ENCODE results near the gene RGS2. TPM values are rescaled to one million over a fixed set of nuclear protein-coding genes. Genes with fewer than 3 reads are reported as not detected.

Gene RGS2
- polyA plus RNA-seq, 1 donor from 2014 or later, result 189 TPM

DNA sequence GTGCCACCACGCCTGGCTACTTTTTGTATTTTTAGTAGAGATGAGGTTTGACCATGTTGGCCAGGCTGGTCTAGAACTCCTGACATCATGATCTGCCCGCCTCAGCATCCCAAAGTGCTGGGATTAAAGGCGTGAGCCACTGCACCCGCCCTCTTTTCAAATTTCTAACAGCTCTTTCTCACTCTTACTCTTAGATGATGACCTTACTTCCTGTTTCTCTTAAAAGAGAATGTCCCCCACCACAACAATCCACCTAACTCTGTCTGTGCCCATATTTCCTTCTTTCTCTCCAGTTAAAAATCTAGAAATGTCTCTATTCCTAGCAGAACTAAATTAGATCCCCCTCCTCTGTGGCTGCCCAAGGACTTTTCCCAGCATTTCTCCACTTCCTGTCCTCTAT lies 46.6 kb upstream of the RGS2 start:
- peaks cover 2% of the 10 kb centered on the region for H3F3A ChIP-seq (ENCODE audit: insufficient read depth, low read length, poor library complexity, severe bottlenecking)
- no peaks in the 10 kb centered on the region for H3K9me3 ChIP-seq (ENCODE audit: low read length)
- no peak overlapping the region for H2AFZ ChIP-seq (ENCODE audit: low read depth, low read length)
- H3K27ac ChIP-seq (ENCODE audit: low read length), result no peak overlapping the region
- no peaks in the 10 kb centered on the region for H3K27me3 ChIP-seq (ENCODE audit: insufficient read depth, low read depth, low read length)
- H3K9ac ChIP-seq (ENCODE audit: low read length), result no peak overlapping the region
- H3K79me2 ChIP-seq (replicated peaks; ENCODE audit: insufficient read depth, low read length), result no peaks in the 10 kb centered on the region
- H3K9me2 ChIP-seq (ENCODE audit: insufficient read depth, low read length), result no peaks in the 10 kb centered on the region
- no peaks in the 10 kb centered on the region for H3K36me3 ChIP-seq (ENCODE audit: insufficient read depth, low read length)
- no peak overlapping the region for H3K4me2 ChIP-seq (ENCODE audit: low read length)
- H4K20me1 ChIP-seq (ENCODE audit: insufficient read depth), result no peaks in the 10 kb centered on the region
- no peak for TF ChIP-seq EP300 (conservative IDR thresholded peaks at IDR 0.05; ENCODE audit: poor library complexity, severe bottlenecking)
- TF ChIP-seq, protein P1, sequence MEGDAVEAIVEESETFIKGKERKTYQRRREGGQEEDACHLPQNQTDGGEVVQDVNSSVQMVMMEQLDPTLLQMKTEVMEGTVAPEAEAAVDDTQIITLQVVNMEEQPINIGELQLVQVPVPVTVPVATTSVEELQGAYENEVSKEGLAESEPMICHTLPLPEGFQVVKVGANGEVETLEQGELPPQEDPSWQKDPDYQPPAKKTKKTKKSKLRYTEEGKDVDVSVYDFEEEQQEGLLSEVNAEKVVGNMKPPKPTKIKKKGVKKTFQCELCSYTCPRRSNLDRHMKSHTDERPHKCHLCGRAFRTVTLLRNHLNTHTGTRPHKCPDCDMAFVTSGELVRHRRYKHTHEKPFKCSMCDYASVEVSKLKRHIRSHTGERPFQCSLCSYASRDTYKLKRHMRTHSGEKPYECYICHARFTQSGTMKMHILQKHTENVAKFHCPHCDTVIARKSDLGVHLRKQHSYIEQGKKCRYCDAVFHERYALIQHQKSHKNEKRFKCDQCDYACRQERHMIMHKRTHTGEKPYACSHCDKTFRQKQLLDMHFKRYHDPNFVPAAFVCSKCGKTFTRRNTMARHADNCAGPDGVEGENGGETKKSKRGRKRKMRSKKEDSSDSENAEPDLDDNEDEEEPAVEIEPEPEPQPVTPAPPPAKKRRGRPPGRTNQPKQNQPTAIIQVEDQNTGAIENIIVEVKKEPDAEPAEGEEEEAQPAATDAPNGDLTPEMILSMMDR (IDR thresholded peaks at IDR 0.05; ENCODE audit: poor library complexity, severe bottlenecking), result no peak
- no peak for TF ChIP-seq TAF1 (IDR thresholded peaks at IDR 0.05; ENCODE audit: low read depth)
- TF ChIP-seq SMC3 (conservative IDR thresholded peaks at IDR 0.05; ENCODE audit: poor library complexity), result no peak
- no peak for TF ChIP-seq EZH2 (IDR thresholded peaks at IDR 0.05; ENCODE audit: borderline replicate concordance, insufficient read depth, low read length, poor library complexity, severe bottlenecking)
- TF ChIP-seq, protein P2, sequence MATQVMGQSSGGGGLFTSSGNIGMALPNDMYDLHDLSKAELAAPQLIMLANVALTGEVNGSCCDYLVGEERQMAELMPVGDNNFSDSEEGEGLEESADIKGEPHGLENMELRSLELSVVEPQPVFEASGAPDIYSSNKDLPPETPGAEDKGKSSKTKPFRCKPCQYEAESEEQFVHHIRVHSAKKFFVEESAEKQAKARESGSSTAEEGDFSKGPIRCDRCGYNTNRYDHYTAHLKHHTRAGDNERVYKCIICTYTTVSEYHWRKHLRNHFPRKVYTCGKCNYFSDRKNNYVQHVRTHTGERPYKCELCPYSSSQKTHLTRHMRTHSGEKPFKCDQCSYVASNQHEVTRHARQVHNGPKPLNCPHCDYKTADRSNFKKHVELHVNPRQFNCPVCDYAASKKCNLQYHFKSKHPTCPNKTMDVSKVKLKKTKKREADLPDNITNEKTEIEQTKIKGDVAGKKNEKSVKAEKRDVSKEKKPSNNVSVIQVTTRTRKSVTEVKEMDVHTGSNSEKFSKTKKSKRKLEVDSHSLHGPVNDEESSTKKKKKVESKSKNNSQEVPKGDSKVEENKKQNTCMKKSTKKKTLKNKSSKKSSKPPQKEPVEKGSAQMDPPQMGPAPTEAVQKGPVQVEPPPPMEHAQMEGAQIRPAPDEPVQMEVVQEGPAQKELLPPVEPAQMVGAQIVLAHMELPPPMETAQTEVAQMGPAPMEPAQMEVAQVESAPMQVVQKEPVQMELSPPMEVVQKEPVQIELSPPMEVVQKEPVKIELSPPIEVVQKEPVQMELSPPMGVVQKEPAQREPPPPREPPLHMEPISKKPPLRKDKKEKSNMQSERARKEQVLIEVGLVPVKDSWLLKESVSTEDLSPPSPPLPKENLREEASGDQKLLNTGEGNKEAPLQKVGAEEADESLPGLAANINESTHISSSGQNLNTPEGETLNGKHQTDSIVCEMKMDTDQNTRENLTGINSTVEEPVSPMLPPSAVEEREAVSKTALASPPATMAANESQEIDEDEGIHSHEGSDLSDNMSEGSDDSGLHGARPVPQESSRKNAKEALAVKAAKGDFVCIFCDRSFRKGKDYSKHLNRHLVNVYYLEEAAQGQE (IDR thresholded peaks at IDR 0.05; ENCODE audit: borderline replicate concordance), result no peak
- no peak for TF ChIP-seq POLR2AphosphoS5 (IDR thresholded peaks at IDR 0.05)
- TF ChIP-seq MXI1 (conservative IDR thresholded peaks at IDR 0.05; ENCODE audit: poor library complexity, severe bottlenecking), result no peak
- no peak for TF ChIP-seq RAD21 (conservative IDR thresholded peaks at IDR 0.05)
- H3K4me3 ChIP-seq (ENCODE audit: low read length), result no peak overlapping the region

DNA sequence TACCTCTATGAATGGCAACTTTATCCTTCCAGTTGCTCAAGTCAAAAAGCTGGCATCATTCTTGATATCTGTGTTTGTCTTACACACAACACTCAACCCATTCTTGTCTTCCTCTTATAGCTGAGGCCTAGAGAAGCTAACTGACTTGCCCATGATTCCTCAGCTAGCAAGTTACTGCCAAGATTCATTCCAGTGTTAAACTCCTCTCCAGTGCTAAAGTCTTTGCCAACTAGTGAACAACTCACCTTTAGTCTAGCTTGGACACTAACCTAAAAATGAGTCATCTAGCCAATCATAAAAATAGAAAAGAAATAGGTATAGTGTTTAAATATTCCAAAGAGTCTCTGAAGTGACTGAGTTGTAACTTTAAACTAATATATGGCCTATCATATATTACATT lies 45.6 kb upstream of the RGS2 start:
- no peak overlapping the region for H3K4me2 ChIP-seq (ENCODE audit: low read length)
- no peaks in the 10 kb centered on the region for H3K36me3 ChIP-seq (ENCODE audit: insufficient read depth, low read length)
- H4K20me1 ChIP-seq (ENCODE audit: insufficient read depth), result no peaks in the 10 kb centered on the region
- H3K4me3 ChIP-seq (ENCODE audit: low read length), result no peak overlapping the region
- TF ChIP-seq SMC3 (conservative IDR thresholded peaks at IDR 0.05; ENCODE audit: poor library complexity), result no peak
- no peak for TF ChIP-seq EP300 (conservative IDR thresholded peaks at IDR 0.05; ENCODE audit: poor library complexity, severe bottlenecking)
- no peak for TF ChIP-seq RAD21 (conservative IDR thresholded peaks at IDR 0.05)
- TF ChIP-seq TAF1 (IDR thresholded peaks at IDR 0.05; ENCODE audit: low read depth), result no peak
- no peak for TF ChIP-seq EZH2 (IDR thresholded peaks at IDR 0.05; ENCODE audit: borderline replicate concordance, insufficient read depth, low read length, poor library complexity, severe bottlenecking)
- TF ChIP-seq POLR2AphosphoS5 (IDR thresholded peaks at IDR 0.05), result no peak
- TF ChIP-seq MXI1 (conservative IDR thresholded peaks at IDR 0.05; ENCODE audit: poor library complexity, severe bottlenecking), result no peak
- TF ChIP-seq, protein P1 (IDR thresholded peaks at IDR 0.05; ENCODE audit: poor library complexity, severe bottlenecking), result no peak
- TF ChIP-seq, protein P2 (IDR thresholded peaks at IDR 0.05; ENCODE audit: borderline replicate concordance), result no peak
- H3K27me3 ChIP-seq (ENCODE audit: insufficient read depth, low read depth, low read length), result no peaks in the 10 kb centered on the region
- no peaks in the 10 kb centered on the region for H3K9me2 ChIP-seq (ENCODE audit: insufficient read depth, low read length)
- peaks cover 2% of the 10 kb centered on the region for H3F3A ChIP-seq (ENCODE audit: insufficient read depth, low read length, poor library complexity, severe bottlenecking)
- H3K9ac ChIP-seq (ENCODE audit: low read length), result no peak overlapping the region
- no peaks in the 10 kb centered on the region for H3K79me2 ChIP-seq (replicated peaks; ENCODE audit: insufficient read depth, low read length)
- H3K27ac ChIP-seq (ENCODE audit: low read length), result no peak overlapping the region
- no peak overlapping the region for H2AFZ ChIP-seq (ENCODE audit: low read depth, low read length)
- H3K9me3 ChIP-seq (ENCODE audit: low read length), result no peaks in the 10 kb centered on the region

All from neural cell (in vitro differentiated cells).